RWPE2 (cell line): Measurements from ENCODE around the gene POLR2H.

Experiments used
- ATAC-seq: fragments of 200-7000 bp; cut with Tn5 transposase; 3 replicates; pipeline ENCODE4 v1.9.1; 2021; ENCODE audit warnings: low read depth
- DNase-seq: peaks from one replicate; pipeline ENCODE4 v3.0.0-alpha.2; 2020; ENCODE audit warnings: low spot score
- H3K27ac ChIP-seq: fragments of 450-650 bp; 2 replicates; pipeline ENCODE4 v1.5.1; 2017; ENCODE audit warnings: mild to moderate bottlenecking; ENCODE audit not compliant: poor library complexity, severe bottlenecking
- H3K27me3 ChIP-seq: fragments of 250-450 bp; sonication (Bioruptor Pico); 2 replicates; pipeline ENCODE4 v1.5.1; 2021; ENCODE audit warnings: mild to moderate bottlenecking, moderate library complexity; ENCODE audit not compliant: insufficient read depth, poor library complexity, severe bottlenecking
- H3K36me3 ChIP-seq: fragments of 250-450 bp; sonication (Bioruptor Pico); 2 replicates; pipeline ENCODE4 v1.5.1; 2020; ENCODE audit warnings: low read depth, mild to moderate bottlenecking, moderate library complexity
- H3K4me1 ChIP-seq: fragments of 250-450 bp; sonication (Bioruptor Pico); 2 replicates; pipeline ENCODE4 v1.5.1; 2021; ENCODE audit warnings: mild to moderate bottlenecking, moderate library complexity; ENCODE audit not compliant: insufficient read depth, poor library complexity, severe bottlenecking
- H3K4me3 ChIP-seq: fragments of 250-450 bp; sonication (Bioruptor Pico); 2 replicates; pipeline ENCODE4 v1.5.1; 2021; ENCODE audit warnings: mild to moderate bottlenecking, moderate library complexity; ENCODE audit not compliant: severe bottlenecking
- H3K9me3 ChIP-seq: fragments of 250-450 bp; sonication (Bioruptor Pico); 2 replicates; pipeline ENCODE4 v1.5.1; 2021; ENCODE audit warnings: mild to moderate bottlenecking, moderate library complexity; ENCODE audit not compliant: severe bottlenecking
- CTCF ChIP-seq: fragments of 450-650 bp; IDR thresholded peaks from one replicate; pipeline ENCODE4 v1.5.1; 2017; ENCODE audit warnings: mild to moderate bottlenecking, moderate library complexity; ENCODE audit not compliant: poor library complexity, severe bottlenecking

Gene POLR2H

GRCh38 chr3:184360929-184361531 is 480 bp upstream of the POLR2H start:
- Histone ChIP-seq H3K27ac (peak overlapping the region; percentile 94), H3K4me1 (peaks cover 8% of the 10 kb centered on the region), H3K9me3 (no peaks in the 10 kb centered on the region), H3K27me3 (no peaks in the 10 kb centered on the region), H3K4me3 (peak overlapping the region; percentile 88), H3K36me3 (peaks cover 19% of the 10 kb centered on the region)
- ATAC-seq: no peak
- peak; percentile 47 for DNase-seq
- TF ChIP-seq CTCF: no peak

DNA sequence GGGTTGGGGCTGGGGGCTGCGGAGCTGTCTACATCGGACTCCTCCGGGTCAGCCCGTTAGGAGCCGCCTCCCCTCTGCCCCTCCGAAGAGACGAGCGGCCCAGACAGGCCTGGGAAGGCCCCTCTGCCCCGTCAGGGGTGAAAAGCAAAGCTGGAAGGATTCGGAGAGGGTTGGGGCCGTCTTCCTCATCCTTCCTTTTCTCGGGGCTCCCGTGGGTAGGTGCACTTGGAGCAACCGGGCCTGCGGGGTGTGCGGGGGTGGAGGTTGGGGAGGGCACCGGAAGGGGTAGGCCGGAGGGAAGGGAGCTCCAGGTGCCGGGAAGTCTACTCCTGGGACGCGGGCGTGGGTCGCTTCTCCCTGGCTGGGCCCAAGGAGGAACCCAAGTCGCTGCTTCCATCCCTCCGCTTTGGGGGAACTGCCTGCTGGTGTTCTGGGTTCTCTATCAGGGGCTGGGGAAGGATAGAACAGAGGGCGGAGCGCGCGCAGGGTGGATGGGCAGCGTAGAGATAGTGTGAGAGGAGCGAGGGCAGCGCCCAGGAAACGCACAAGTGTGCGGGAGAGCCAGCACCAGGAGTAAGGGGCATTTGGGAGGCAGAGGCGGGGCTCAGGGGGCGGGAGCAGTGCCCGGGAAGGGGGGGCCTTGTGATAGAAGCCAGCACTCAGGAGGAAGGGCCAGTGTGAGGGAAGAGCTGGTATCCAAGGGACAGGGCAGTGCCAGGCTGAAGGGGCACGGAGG is 590 bp downstream of the POLR2H start:
- H3K4me1 ChIP-seq: peaks cover 8% of the 10 kb centered on the region
- ATAC-seq (peak; percentile 32), DNase-seq (peak; percentile 82)

GRCh38 chr3:184362668-184363546 is 1.4 kb downstream of the POLR2H start:
- peak; percentile 54 for TF ChIP-seq CTCF
- H3K4me1 ChIP-seq: peaks cover 8% of the 10 kb centered on the region
- peaks cover 36% of the 10 kb centered on the region for H3K36me3 ChIP-seq

More for the DNA sequence above, 590 bp downstream of the POLR2H start:
- Histone ChIP-seq H3K9me3 (no peaks in the 10 kb centered on the region), H3K36me3 (peaks cover 28% of the 10 kb centered on the region), H3K4me3 (peak overlapping the region; percentile 88), H3K27me3 (no peaks in the 10 kb centered on the region), H3K27ac (peak overlapping the region; percentile 94)
- no peak for TF ChIP-seq CTCF

DNA sequence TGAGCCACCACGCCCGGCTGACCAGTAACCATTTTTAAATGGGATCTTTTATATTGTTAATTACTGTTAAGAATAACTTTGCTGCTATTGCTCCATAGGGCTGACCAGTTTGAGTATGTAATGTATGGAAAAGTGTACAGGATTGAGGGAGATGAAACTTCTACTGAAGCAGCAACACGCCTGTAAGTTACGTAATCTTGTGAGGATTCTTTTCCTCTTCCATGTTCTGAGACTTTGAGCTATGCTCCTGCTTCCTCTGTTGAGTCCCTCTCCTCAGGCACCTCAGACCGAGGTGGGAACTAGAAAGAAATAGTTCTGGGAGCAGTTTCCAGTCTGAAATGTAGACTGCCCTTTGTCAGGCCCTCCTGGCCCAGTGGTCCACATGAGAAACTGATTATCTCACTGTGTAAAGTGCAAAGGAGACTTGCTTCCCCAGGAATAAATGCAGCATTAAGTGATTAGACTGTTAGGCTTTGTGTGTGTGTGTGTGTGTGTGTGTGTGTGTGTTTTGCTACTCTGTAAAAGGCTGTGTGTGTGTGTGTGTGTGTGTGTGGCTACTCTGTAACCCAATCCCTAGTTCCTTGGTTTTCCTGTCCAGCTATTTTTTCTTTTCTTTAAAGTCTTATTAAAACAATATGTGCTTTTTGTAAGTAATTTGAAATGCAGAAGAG is 5.2 kb downstream of the POLR2H start:
- Histone ChIP-seq H3K36me3 (peaks cover 58% of the 10 kb centered on the region), H3K4me3 (no peak overlapping the region), H3K27ac (no peak overlapping the region), H3K9me3 (no peaks in the 10 kb centered on the region), H3K4me1 (peaks cover 8% of the 10 kb centered on the region), H3K27me3 (no peaks in the 10 kb centered on the region)
- no peak for DNase-seq
- no peak for TF ChIP-seq CTCF
- no peak for ATAC-seq

More at GRCh38 chr3:184362668-184363546, 1.4 kb downstream of the POLR2H start:
- peak overlapping the region; percentile 94 for H3K27ac ChIP-seq
- no peaks in the 10 kb centered on the region for H3K27me3 ChIP-seq
- peak overlapping the region; percentile 88 for H3K4me3 ChIP-seq
- H3K9me3 ChIP-seq: no peaks in the 10 kb centered on the region
- peak; percentile 98 for DNase-seq
- ATAC-seq: peak; percentile 73
